ENCODE data around the gene IMMT.

DNA sequence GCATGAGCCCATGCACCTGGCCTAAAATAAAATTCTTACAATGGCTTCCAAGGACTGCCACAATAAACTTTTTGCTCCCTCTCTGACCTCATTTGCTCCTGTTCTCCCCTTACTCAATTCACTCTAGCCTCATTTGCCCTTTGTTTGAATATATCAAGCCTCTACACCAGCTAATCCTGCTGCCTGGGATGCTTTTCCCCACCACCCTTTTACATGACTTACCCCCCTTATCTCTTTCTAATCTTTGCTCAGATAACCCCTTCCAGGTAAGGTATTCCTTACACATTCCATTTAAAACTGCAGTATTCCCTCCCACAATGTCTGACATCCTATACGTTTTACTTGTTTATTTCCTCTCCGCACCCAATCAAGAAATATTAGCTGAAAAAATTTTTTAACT, 22.7 kb downstream of the IMMT start:
- TF ChIP-seq, protein P1, sequence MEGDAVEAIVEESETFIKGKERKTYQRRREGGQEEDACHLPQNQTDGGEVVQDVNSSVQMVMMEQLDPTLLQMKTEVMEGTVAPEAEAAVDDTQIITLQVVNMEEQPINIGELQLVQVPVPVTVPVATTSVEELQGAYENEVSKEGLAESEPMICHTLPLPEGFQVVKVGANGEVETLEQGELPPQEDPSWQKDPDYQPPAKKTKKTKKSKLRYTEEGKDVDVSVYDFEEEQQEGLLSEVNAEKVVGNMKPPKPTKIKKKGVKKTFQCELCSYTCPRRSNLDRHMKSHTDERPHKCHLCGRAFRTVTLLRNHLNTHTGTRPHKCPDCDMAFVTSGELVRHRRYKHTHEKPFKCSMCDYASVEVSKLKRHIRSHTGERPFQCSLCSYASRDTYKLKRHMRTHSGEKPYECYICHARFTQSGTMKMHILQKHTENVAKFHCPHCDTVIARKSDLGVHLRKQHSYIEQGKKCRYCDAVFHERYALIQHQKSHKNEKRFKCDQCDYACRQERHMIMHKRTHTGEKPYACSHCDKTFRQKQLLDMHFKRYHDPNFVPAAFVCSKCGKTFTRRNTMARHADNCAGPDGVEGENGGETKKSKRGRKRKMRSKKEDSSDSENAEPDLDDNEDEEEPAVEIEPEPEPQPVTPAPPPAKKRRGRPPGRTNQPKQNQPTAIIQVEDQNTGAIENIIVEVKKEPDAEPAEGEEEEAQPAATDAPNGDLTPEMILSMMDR (optimal IDR thresholded peaks at IDR 0.05 in 1 of 3, IDR thresholded peaks at IDR 0.05 in 1 of 3, conservative IDR thresholded peaks at IDR 0.05 in 1 of 3; ENCODE audit: extremely low read depth in 1 of 3, insufficient read depth in 2 of 3, low read length in 3 of 3), result no peak
- TF ChIP-seq EZH2 (IDR thresholded peaks at IDR 0.05; ENCODE audit: low read length), result no peak
